A549 treated with ZK216348 at 1 μM for 4 hours (cell line): ENCODE measurements around the gene CILP2. TPM values are rescaled to one million over a fixed set of nuclear protein-coding genes. Genes with fewer than 3 reads are reported as not detected.

Experiments used
- total RNA-seq: library from RNA; stranded (reverse); fragments of 200-300 nt; extraction: Qiagen RNA extraction; gene quantifications from 5 replicates; pipeline ENCODE4 v1.2.3, GENCODE V29; 2022; ENCODE audit warnings: low read depth

The CILP2 gene, protein sequence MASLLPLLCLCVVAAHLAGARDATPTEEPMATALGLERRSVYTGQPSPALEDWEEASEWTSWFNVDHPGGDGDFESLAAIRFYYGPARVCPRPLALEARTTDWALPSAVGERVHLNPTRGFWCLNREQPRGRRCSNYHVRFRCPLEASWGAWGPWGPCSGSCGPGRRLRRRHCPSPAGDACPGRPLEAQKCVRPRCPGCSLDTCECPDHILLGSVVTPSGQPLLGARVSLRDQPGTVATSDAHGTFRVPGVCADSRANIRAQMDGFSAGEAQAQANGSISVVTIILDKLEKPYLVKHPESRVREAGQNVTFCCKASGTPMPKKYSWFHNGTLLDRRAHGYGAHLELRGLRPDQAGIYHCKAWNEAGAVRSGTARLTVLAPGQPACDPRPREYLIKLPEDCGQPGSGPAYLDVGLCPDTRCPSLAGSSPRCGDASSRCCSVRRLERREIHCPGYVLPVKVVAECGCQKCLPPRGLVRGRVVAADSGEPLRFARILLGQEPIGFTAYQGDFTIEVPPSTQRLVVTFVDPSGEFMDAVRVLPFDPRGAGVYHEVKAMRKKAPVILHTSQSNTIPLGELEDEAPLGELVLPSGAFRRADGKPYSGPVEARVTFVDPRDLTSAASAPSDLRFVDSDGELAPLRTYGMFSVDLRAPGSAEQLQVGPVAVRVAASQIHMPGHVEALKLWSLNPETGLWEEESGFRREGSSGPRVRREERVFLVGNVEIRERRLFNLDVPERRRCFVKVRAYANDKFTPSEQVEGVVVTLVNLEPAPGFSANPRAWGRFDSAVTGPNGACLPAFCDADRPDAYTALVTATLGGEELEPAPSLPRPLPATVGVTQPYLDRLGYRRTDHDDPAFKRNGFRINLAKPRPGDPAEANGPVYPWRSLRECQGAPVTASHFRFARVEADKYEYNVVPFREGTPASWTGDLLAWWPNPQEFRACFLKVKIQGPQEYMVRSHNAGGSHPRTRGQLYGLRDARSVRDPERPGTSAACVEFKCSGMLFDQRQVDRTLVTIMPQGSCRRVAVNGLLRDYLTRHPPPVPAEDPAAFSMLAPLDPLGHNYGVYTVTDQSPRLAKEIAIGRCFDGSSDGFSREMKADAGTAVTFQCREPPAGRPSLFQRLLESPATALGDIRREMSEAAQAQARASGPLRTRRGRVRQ
- 0.28 to 0.46 TPM (median 0.37 TPM) in 4 of 5 replicates, not detected in the other for total RNA-seq

DNA sequence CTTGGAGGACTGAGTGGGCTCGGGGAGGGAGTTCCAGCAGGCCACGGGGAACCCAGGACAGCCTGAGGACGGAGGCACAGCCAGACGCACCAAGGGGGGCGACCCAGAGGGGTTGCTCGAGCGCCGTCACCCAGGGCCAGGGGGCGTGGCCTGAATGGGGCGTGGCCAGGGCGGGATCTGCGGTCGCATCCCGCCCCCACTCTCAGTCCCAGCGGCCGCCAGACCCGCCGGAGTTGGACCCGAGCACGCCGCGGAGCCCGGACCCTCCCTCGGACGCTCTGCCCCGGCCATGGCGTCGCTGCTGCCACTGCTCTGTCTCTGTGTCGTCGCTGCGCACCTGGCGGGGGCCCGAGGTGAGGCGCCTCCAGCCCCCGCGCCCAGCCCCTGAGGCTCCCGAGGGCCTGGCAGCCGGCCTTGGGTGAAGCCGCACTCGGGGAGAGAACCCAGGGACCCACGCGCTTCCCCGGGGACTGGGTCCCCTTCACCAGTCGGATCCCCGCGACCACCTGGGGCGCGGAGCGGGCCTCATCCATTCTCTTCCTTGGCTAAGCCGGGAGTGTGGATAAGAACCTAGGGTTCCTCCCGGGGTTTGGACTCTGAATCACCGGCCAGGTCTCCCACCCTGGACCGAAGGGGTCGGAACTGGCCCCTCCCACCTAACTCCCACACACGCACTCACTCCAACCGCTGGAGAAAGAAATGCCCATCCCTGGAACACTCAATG lies at the start of gene CILP2:
CILP2 (plus strand) TSS at position 205 of the 724 bp plus-strand sequence; CDS start at position 290, 85 bp downstream.

DNA sequence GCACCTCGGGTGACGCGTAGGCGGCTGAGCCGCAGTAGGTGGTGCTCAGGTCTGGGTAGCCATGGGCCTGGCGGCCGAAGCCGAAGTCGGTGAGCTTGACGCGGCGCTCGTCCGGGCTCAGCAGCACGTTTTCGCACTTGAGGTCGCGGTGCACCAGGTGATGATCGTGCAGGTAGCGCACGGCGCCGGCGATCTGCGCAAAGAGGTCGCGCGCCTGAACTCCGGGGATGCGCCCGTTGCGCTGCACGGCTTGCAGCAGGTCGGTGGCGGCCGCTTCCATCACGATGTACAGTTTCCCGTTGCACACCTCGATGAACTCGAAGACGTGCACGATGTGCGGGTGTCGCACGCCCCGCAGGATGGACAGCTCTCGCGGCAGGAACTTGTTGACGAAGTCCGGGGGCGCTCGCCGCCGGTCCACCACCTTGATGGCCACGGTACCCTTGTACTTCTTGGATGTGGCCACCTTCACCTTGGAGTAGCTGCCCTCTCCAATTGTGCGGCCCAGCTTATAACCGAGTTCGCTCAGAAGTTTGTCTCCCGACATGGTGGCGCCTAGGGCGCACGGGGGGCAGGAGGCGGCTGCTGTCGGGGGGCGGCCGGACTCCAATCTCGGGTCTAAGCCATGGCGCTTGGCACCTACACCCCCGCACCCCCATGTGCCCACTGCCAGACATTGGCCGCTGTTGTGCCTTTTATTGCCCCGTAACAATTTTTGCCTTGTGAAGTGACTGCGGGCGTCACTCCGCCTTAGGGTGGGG lies 23.0 kb upstream of the CILP2 start, which contains the start of gene TSSK6:
TSSK6 (minus strand) TSS at position 668 of the 761 bp plus-strand sequence; CDS start at position 547, 121 bp downstream.

DNA sequence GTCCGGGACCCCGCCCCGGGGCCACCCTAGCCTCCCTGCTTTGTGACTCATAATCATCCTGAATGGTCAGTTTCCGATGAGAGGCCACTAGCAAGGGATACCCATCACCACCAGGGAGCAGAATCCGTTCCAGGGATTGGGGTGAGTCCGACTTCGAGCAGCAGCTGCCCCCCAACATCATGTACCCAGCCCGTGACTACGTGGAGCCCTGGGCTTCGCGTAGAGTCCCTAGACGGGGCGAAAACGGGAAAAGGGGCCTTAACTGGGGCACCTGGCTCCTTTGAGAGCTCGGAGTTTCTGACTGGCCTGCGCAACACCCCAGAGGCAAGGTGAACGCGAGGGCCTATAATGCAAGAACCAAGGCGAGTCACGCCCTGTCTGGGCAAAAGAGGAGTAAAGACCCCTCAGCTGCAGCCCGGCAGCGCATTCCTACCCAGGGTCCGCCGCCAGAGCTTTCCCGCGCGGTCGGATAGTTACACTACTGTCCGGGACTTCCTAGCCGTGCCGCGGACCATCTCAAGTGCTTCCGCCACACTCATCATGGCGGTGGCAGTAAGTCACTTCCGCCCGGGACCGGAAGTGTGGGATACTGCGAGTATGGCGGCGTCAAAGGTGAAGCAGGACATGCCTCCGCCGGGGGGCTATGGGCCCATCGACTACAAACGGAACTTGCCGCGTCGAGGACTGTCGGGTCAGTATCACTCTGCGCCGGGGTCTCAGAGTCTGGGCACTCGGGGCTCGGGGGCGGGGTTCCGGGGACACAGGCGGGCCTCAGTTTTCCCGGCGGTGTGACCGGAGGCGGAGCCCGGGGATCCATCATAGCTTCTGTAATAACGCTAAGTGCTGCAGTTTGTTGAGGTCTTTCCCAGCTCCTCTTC lies 22.2 kb upstream of the CILP2 start, which contains the start of gene NDUFA13:
NDUFA13 (plus strand) TSS at position 584 of the 878 bp plus-strand sequence; CDS start at position 598, 14 bp downstream.

DNA sequence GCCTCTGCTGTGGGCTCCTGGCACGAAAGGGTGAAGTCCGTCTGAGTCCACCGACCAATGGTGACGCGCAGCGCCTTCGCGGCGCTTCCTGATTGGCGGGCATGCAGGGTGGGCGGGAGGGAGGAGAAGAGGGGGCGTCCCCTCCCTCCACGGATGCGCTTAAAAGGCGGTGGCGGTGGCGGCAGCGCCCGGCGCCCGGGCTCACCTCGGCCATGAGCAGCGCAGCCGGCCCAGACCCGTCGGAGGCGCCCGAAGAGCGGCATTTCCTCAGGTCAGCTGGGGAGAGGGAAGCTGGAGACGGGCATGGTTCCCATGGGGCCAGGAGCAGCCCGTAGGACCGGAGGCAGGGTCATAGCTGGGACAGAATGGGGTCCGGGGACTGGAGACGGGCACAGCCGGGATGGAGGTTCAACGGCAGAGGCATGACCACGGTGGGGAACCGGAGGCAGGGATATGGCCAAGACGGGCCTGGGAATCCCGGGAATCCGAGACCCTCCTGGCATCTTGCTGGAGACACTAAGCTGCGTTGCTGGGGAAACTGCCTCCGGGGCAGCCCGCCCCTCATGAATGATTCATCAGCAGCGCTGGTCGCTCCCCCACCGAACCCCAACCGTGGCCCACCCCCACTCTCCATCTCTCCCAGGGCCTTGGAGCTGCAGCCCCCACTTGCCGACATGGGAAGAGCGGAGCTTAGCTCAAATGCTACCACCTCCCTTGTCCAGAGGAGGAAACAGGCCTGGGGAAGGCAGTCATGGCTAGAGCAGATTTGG lies 9.2 kb upstream of the CILP2 start, which contains the start of gene YJEFN3:
YJEFN3 (plus strand) TSS at position 191 of the 770 bp plus-strand sequence; CDS start at position 213, 22 bp downstream.

Other genes starting within 250 kb of the CILP2 start
- gene SUGP1, start 217.8 kb upstream of the CILP2 start, total RNA-seq: 25.3 to 34.4 TPM (median 26.8 TPM) in 5 replicates
- gene MAU2, start 217.4 kb upstream of the CILP2 start, total RNA-seq: 7.4 to 16.0 TPM (median 14.3 TPM) in 5 replicates
- gene GATAD2A, start 132.6 kb upstream of the CILP2 start, total RNA-seq: 31.9 to 50.8 TPM (median 43.6 TPM) in 5 replicates
- 0.31 to 2.0 TPM (median 1.7 TPM) in 5 replicates for gene TSSK6, start 22.7 kb upstream of the CILP2 start, total RNA-seq
- 139 to 195 TPM (median 160 TPM) in 5 replicates for gene NDUFA13, start 22.0 kb upstream of the CILP2 start, total RNA-seq
- gene YJEFN3, start 9.4 kb upstream of the CILP2 start, total RNA-seq: 1.9 to 4.4 TPM (median 3.8 TPM) in 5 replicates
- gene PBX4, start 80.4 kb downstream of the CILP2 start, total RNA-seq: 1.6 to 1.8 TPM (median 1.7 TPM) in 5 replicates
- gene LPAR2, start 90.0 kb downstream of the CILP2 start, total RNA-seq: 2.0 to 5.4 TPM (median 5.2 TPM) in 5 replicates
- 2.9 to 5.2 TPM (median 4.6 TPM) in 5 replicates for gene GMIP, start 105.4 kb downstream of the CILP2 start, total RNA-seq
- gene ATP13A1, start 125.4 kb downstream of the CILP2 start, total RNA-seq: 19.9 to 37.0 TPM (median 34.3 TPM) in 5 replicates
- 3.7 to 5.0 TPM (median 4.3 TPM) in 5 replicates for gene ZNF101, start 130.6 kb downstream of the CILP2 start, total RNA-seq
- 1.6 to 2.1 TPM (median 1.9 TPM) in 5 replicates for gene ZNF14, start 194.8 kb downstream of the CILP2 start, total RNA-seq